Measurements from ENCODE around the gene CSMD2.

DNA sequence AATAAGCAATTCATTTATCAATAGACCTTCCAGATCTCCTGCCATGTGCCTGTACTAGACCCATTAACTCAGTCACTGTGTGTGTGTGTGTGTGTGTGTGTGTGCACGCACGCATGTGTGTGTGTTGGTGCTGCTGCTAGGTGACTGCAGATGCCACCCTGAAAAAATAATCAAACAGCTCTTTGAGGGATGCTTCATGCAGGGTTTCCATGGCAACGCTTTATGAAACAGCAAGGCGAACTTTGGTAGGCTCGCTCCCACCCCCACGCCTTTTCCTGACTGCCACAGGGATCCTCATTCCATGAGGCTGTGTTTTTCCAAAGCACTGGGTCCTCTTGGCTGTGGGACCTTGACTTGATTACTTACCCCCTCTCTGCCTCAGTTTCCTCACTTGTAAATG, 207.2 kb downstream of the CSMD2 start:
- TF ChIP-seq, protein P1, sequence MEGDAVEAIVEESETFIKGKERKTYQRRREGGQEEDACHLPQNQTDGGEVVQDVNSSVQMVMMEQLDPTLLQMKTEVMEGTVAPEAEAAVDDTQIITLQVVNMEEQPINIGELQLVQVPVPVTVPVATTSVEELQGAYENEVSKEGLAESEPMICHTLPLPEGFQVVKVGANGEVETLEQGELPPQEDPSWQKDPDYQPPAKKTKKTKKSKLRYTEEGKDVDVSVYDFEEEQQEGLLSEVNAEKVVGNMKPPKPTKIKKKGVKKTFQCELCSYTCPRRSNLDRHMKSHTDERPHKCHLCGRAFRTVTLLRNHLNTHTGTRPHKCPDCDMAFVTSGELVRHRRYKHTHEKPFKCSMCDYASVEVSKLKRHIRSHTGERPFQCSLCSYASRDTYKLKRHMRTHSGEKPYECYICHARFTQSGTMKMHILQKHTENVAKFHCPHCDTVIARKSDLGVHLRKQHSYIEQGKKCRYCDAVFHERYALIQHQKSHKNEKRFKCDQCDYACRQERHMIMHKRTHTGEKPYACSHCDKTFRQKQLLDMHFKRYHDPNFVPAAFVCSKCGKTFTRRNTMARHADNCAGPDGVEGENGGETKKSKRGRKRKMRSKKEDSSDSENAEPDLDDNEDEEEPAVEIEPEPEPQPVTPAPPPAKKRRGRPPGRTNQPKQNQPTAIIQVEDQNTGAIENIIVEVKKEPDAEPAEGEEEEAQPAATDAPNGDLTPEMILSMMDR (IDR thresholded peaks at IDR 0.05; ENCODE audit: borderline replicate concordance, extremely low read depth, low read length, poor library complexity, severe bottlenecking): no peak
- TF ChIP-seq EZH2 (IDR thresholded peaks at IDR 0.05; ENCODE audit: borderline replicate concordance, low read depth, low read length, severe bottlenecking): no peak
